ENCODE data around the gene LRRC36. TPM values are rescaled to one million over a fixed set of nuclear protein-coding genes. Genes with fewer than 3 reads are reported as not detected.

LRRC36 gene
- total RNA-seq, 1 donor from 2014 or later: 0.23 TPM

DNA sequence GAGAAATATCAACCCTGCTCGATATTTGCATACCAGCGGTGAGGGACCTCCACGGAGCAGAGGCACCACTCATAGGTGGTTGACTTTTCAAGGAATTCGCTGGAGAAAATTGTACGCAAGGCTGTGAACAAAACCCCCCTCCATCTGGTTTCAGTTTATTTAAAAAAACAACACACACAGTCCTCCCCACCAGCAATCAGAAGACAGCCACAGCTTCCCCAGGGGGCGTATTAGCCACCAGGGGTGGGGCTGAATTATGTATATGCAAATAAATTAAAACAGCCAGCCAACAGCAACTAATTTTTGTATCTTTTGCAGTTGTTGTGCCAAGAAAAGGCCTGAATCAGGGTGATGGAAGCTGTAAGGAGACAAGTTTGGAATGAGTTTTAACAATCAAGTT, 98.4 kb downstream of the LRRC36 start:
- DNase-seq (ENCODE audit: low spot score): no peak
- Mint-ChIP-seq H3K27me3 (ENCODE audit: insufficient read depth) (peaks cover 40% of the 10 kb centered on the region), H3K9me3 (no peaks in the 10 kb centered on the region), H3K36me3 (ENCODE audit: low read depth) (no peaks in the 10 kb centered on the region), H3K4me3 (no peak overlapping the region), H3K4me1 (ENCODE audit: low read depth) (no peaks in the 10 kb centered on the region), H3K27ac (no peak overlapping the region)
- intact Hi-C loops (cut with micrococcal nuclease): no loop called here

- DNase-seq (ENCODE audit: low spot score): no peak
- no peak overlapping the region for H3K4me3 Mint-ChIP-seq
- no peaks in the 10 kb centered on the region for H3K36me3 Mint-ChIP-seq (ENCODE audit: low read depth)
- no peak overlapping the region for H3K27ac Mint-ChIP-seq
- intact Hi-C loops (cut with micrococcal nuclease): no loop called here
- peaks cover 44% of the 10 kb centered on the region for H3K27me3 Mint-ChIP-seq (ENCODE audit: insufficient read depth)
- H3K9me3 Mint-ChIP-seq: no peaks in the 10 kb centered on the region
- H3K4me1 Mint-ChIP-seq (ENCODE audit: low read depth): peaks cover 4% of the 10 kb centered on the region
These were observed 99.0 kb downstream of the LRRC36 start for GRCh38 chr16:67425580-67425979.

GRCh38 chr16:67426022-67426421, 99.4 kb downstream of the LRRC36 start:
- DNase-seq (ENCODE audit: low spot score): no peak
- Mint-ChIP-seq H3K27me3 (ENCODE audit: insufficient read depth) (peaks cover 44% of the 10 kb centered on the region), H3K4me3 (no peak overlapping the region), H3K4me1 (ENCODE audit: low read depth) (peaks cover 4% of the 10 kb centered on the region), H3K27ac (no peak overlapping the region), H3K36me3 (ENCODE audit: low read depth) (no peaks in the 10 kb centered on the region), H3K9me3 (no peaks in the 10 kb centered on the region)
- intact Hi-C loops (cut with micrococcal nuclease): no loop called here

DNA sequence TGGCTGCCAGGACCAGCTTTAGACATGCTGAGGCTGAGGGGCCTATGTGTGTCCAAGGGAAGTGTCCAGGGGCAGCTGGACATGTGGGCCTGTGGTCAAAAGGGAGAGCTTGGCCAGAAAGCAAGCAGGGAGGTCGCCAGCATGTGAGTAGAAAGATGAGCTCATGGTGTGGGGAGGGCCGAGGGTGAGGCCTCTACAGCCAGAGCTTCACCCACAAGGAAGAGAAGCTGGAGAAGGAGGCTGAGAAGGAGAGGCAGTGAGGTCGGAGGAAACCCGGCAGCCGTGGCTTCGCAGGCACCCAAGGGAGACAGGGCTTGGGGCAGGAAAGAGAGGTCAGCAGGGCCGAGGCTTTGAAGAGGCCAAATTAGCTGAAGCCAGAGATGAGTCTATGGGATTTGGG, 100.3 kb downstream of the LRRC36 start:
- Mint-ChIP-seq H3K4me3 (no peak overlapping the region), H3K27me3 (ENCODE audit: insufficient read depth) (peaks cover 45% of the 10 kb centered on the region), H3K27ac (no peak overlapping the region), H3K36me3 (ENCODE audit: low read depth) (no peaks in the 10 kb centered on the region), H3K9me3 (no peaks in the 10 kb centered on the region), H3K4me1 (ENCODE audit: low read depth) (peaks cover 8% of the 10 kb centered on the region)
- no peak for DNase-seq (ENCODE audit: low spot score)
- intact Hi-C loops (cut with micrococcal nuclease): no loop called here

- H3K4me3 Mint-ChIP-seq: no peak overlapping the region
- peaks cover under 1% of the 10 kb centered on the region for H3K36me3 Mint-ChIP-seq (ENCODE audit: low read depth)
- H3K27me3 Mint-ChIP-seq (ENCODE audit: insufficient read depth): peaks cover 45% of the 10 kb centered on the region
- intact Hi-C loops (cut with micrococcal nuclease): loop anchor here (1.0 kb wide), 2 partner anchors 19 to 37 kb away; no protein-coding TSS in a partner anchor
- H3K27ac Mint-ChIP-seq: no peak overlapping the region
- peaks cover 8% of the 10 kb centered on the region for H3K4me1 Mint-ChIP-seq (ENCODE audit: low read depth)
- no peaks in the 10 kb centered on the region for H3K9me3 Mint-ChIP-seq
- DNase-seq (ENCODE audit: low spot score): peak; percentile 33
These were observed 101.6 kb downstream of the LRRC36 start for GRCh38 chr16:67428146-67428731.

DNA sequence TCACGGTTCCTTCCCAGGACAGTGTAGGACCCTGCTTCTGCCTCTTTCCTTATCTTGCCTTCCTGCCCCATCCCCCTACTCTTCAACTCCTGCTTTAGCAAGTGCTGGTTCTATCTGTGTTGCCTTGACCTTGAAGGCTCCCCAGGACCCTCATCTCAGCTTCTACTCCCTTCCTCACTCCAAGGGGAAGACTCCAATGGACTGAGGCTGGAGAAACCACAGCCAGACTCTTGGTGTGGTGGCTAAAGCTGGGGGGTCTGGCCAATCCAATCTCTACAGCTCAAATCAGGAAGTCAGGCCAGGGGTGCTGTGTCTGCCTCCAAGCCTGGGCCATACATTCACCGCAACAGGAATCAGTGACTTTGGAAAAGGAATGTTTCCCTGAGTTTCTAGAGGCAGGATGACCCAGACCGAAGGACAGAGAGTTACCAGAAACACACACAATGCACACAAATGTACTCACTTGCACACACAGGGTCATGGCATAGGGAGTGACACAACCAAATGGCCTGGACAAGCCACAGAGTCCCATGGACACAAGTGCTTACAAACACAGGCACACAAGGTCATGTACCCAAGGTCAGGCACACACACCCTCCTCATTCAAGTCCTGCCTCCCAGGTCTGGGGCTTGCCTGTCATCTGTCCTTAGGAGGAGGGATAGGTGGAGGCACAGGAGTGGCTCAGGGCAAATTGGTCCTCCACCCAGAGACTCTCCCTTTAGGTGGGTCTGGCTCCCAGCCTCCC, 102.6 kb downstream of the LRRC36 start:
- H3K9me3 Mint-ChIP-seq: no peaks in the 10 kb centered on the region
- DNase-seq (ENCODE audit: low spot score): no peak
- H3K4me3 Mint-ChIP-seq: peak overlapping the region; percentile 64
- intact Hi-C loops (cut with micrococcal nuclease): no loop called here
- H3K27ac Mint-ChIP-seq: no peak overlapping the region
- H3K27me3 Mint-ChIP-seq (ENCODE audit: insufficient read depth): peaks cover 38% of the 10 kb centered on the region
- H3K4me1 Mint-ChIP-seq (ENCODE audit: low read depth): peaks cover 8% of the 10 kb centered on the region
- peaks cover 2% of the 10 kb centered on the region for H3K36me3 Mint-ChIP-seq (ENCODE audit: low read depth)

GRCh38 chr16:67429799-67430503, 103.3 kb downstream of the LRRC36 start:
- intact Hi-C loops (cut with micrococcal nuclease): no loop called here
- Mint-ChIP-seq H3K4me1 (ENCODE audit: low read depth) (peaks cover 8% of the 10 kb centered on the region), H3K27me3 (ENCODE audit: insufficient read depth) (peaks cover 37% of the 10 kb centered on the region), H3K9me3 (no peaks in the 10 kb centered on the region), H3K4me3 (peak overlapping the region; percentile 77), H3K36me3 (ENCODE audit: low read depth) (peaks cover 2% of the 10 kb centered on the region), H3K27ac (no peak overlapping the region)
- no peak for DNase-seq (ENCODE audit: low spot score)

- Mint-ChIP-seq H3K27me3 (ENCODE audit: insufficient read depth) (peaks cover 37% of the 10 kb centered on the region), H3K9me3 (no peaks in the 10 kb centered on the region), H3K36me3 (ENCODE audit: low read depth) (peaks cover 2% of the 10 kb centered on the region), H3K4me1 (ENCODE audit: low read depth) (peaks cover 8% of the 10 kb centered on the region), H3K4me3 (peak overlapping the region; percentile 77), H3K27ac (no peak overlapping the region)
- DNase-seq (ENCODE audit: low spot score): peak; percentile 3
- intact Hi-C loops (cut with micrococcal nuclease): no loop called here
These were observed 103.9 kb downstream of the LRRC36 start for GRCh38 chr16:67430504-67430976.

- no peaks in the 10 kb centered on the region for H3K9me3 Mint-ChIP-seq
- peak within 1 kb of the TSS; percentile 77 for H3K4me3 Mint-ChIP-seq
- no peak within 1 kb of the TSS for H3K27ac Mint-ChIP-seq
- peak; percentile 14 for DNase-seq (ENCODE audit: low spot score)
- H3K4me1 Mint-ChIP-seq (ENCODE audit: low read depth): peaks cover 8% of the 10 kb centered on the region
- intact Hi-C loops (cut with micrococcal nuclease): no loop called here
- peaks cover 2% of the 10 kb centered on the region for H3K36me3 Mint-ChIP-seq (ENCODE audit: low read depth)
- H3K27me3 Mint-ChIP-seq (ENCODE audit: insufficient read depth): peaks cover 37% of the 10 kb centered on the region
These were observed 104.6 kb downstream of the LRRC36 start, which contains the start of gene HSD11B2 for GRCh38 chr16:67430977-67431774. HSD11B2 (plus strand) TSS chr16:67431121; CDS start chr16:67431249, 128 bp downstream.

DNA sequence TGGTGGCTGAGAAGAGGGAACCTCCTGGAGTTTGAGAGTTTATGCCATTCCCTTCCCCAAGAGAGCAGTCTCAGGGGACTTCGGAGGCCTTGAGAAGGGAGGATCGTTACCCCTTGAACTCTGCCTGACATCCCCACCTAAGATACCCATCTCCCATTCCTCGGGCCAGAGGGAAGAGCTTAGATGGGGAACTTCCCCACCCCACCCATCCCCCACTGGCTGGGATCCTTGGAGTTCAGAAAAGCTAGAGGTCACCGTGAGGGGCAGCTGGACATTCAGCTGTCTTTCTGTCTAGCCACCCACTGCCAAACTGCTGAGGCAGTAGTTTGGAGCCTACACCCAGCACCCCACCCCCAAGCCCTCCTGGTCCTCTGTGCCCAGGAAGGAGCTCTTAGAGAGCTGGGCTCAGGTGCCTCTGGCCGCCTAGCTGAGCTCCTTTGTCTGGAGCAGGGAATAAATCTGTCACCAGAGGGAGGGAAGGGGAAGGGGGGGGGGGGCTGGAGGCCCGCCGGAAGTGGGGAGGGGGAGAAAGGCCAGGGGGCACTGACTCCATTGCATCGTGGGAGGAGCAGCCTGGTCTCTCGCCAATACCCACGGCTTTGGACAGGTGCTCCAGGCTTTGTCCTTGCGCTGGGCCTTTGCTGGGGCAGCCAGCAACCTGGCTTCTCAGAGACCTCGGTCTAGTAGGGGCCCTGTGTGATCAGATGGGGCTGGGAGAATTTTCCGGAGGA, 105.3 kb downstream of the LRRC36 start:
- H3K36me3 Mint-ChIP-seq (ENCODE audit: low read depth): peaks cover 2% of the 10 kb centered on the region
- H3K9me3 Mint-ChIP-seq: no peaks in the 10 kb centered on the region
- intact Hi-C loops (cut with micrococcal nuclease): no loop called here
- H3K4me1 Mint-ChIP-seq (ENCODE audit: low read depth): peaks cover 8% of the 10 kb centered on the region
- DNase-seq (ENCODE audit: low spot score): no peak
- H3K4me3 Mint-ChIP-seq: peak overlapping the region; percentile 49
- peaks cover 31% of the 10 kb centered on the region for H3K27me3 Mint-ChIP-seq (ENCODE audit: insufficient read depth)
- no peak overlapping the region for H3K27ac Mint-ChIP-seq

- peak overlapping the region; percentile 50 for H3K4me3 Mint-ChIP-seq
- peaks cover 27% of the 10 kb centered on the region for H3K27me3 Mint-ChIP-seq (ENCODE audit: insufficient read depth)
- no peaks in the 10 kb centered on the region for H3K9me3 Mint-ChIP-seq
- H3K36me3 Mint-ChIP-seq (ENCODE audit: low read depth): peaks cover 2% of the 10 kb centered on the region
- intact Hi-C loops (cut with micrococcal nuclease): no loop called here
- H3K4me1 Mint-ChIP-seq (ENCODE audit: low read depth): peaks cover 8% of the 10 kb centered on the region
- H3K27ac Mint-ChIP-seq: no peak overlapping the region
- no peak for DNase-seq (ENCODE audit: low spot score)
These were observed 105.9 kb downstream of the LRRC36 start for GRCh38 chr16:67432506-67432890.

DNA sequence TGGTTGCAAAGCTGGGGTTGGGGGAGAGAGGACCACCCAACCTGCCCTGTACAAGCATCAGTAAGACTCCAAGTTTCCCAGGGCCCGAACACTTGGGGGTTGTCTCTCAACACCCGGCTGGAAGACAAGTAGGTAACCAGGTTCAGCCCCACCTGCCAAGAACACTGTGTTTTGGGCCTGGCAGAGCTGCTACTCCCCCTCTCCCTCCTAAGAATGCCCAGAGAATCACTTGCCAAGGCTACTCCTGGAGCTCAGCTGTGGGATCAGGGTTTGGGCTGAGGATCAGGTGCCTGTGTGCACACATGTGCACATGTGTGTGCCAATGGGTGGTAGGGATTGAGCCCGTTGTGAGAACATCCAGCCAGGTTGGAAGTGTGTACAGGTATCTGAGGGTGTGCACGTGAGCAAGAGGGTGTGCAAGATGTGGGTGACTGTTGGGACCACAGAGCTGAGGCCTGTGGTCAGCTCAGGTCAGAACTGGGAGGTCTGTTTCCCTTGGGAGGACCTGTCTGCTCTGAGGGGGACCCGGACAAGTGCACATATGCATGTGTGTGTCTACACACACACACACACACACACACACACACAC, 106.6 kb downstream of the LRRC36 start:
- DNase-seq (ENCODE audit: low spot score): no peak
- H3K4me1 Mint-ChIP-seq (ENCODE audit: low read depth): peaks cover 8% of the 10 kb centered on the region
- peaks cover 24% of the 10 kb centered on the region for H3K27me3 Mint-ChIP-seq (ENCODE audit: insufficient read depth)
- no peak overlapping the region for H3K4me3 Mint-ChIP-seq
- peaks cover 6% of the 10 kb centered on the region for H3K36me3 Mint-ChIP-seq (ENCODE audit: low read depth)
- intact Hi-C loops (cut with micrococcal nuclease): no loop called here
- no peaks in the 10 kb centered on the region for H3K9me3 Mint-ChIP-seq
- H3K27ac Mint-ChIP-seq: no peak overlapping the region

Measured in activated T-helper 1 cell treated with anti-CD3 and anti-CD28 coated beads, Interleukin-12 subunit alpha, Interleukin-12 subunit beta, Interleukin-2, Interleukin-4 antibody, amounts not matched to agents 30 ng/mL and 10 ng/mL and 1 ng/mL, durations not matched to agents 14 hours and 24 hours and 36 hours (primary cell).